Testis (tissue), 2 donors: ENCODE data around the gene EYS.

Source experiments
- CTCF ChIP-seq, 3 experiments: fragments of 450-650 bp in 2 of 3; fragments of 200-600 bp in 1 of 3; sonication (generic) in 1 of 3; IDR thresholded peaks; one replicate each; pipeline ENCODE4 v1.5.1; 2016 to 2019; ENCODE audit warnings: antibody characterized with exemption in 3 of 3, mild to moderate bottlenecking in 2 of 3, moderate library complexity in 1 of 3
- POLR2A ChIP-seq: fragments of 450-650 bp; IDR thresholded peaks from one replicate; pipeline ENCODE4 v1.6.1; 2017; ENCODE audit warnings: antibody characterized with exemption, mild to moderate bottlenecking, moderate library complexity

- TF ChIP-seq CTCF (IDR thresholded peaks at IDR 0.05): no peak
- TF ChIP-seq POLR2A: no peak
Observed at GRCh38 chr6:63788569-63788968, 1918.5 kb downstream of the EYS start.
